Measurements from ENCODE around the gene FRAS1. TPM values are rescaled to one million over a fixed set of nuclear protein-coding genes. Genes with fewer than 3 reads are reported as not detected.

Gene FRAS1
- total RNA-seq, 2 donors from 2014 or later: 2.1 to 4.0 TPM

GRCh38 chr4:78318126-78318525 lies 261.0 kb downstream of the FRAS1 start:
- no peaks in the 10 kb centered on the region for H3K9me3 ChIP-seq
- H3K27me3 ChIP-seq: no peaks in the 10 kb centered on the region
- no peak overlapping the region for H3K9ac ChIP-seq (ENCODE audit: low read depth in 2 of 2, low read length in 2 of 2)
- no peaks in the 10 kb centered on the region for H3K36me3 ChIP-seq
- intact Hi-C loops (cut with DNase I): no loop called here
- DNase-seq: no peak
- H3K4me3 ChIP-seq: no peak overlapping the region
- no peak for TF ChIP-seq CTCF (IDR thresholded peaks at IDR 0.05)
- H3K4me1 ChIP-seq: no peaks in the 10 kb centered on the region
- H3K27ac ChIP-seq: no peak overlapping the region

- Histone ChIP-seq H3K4me1 (no peaks in the 10 kb centered on the region), H3K9me3 (no peaks in the 10 kb centered on the region), H3K27ac (no peak overlapping the region), H3K9ac (ENCODE audit: low read depth in 2 of 2, low read length in 2 of 2) (no peak overlapping the region), H3K27me3 (no peaks in the 10 kb centered on the region), H3K4me3 (no peak overlapping the region), H3K36me3 (no peaks in the 10 kb centered on the region)
- no peak for DNase-seq
- intact Hi-C loops (cut with DNase I): no loop called here
- no peak for TF ChIP-seq CTCF (IDR thresholded peaks at IDR 0.05)
Measured at GRCh38 chr4:78320349-78320935, 263.3 kb downstream of the FRAS1 start.

- intact Hi-C loops (cut with DNase I): no loop called here
- DNase-seq: no peak
- no peak overlapping the region for H3K4me3 ChIP-seq
- no peaks in the 10 kb centered on the region for H3K36me3 ChIP-seq
- no peak overlapping the region for H3K27ac ChIP-seq
- no peaks in the 10 kb centered on the region for H3K9me3 ChIP-seq
- no peaks in the 10 kb centered on the region for H3K27me3 ChIP-seq
- no peak for TF ChIP-seq CTCF (IDR thresholded peaks at IDR 0.05)
- no peaks in the 10 kb centered on the region for H3K4me1 ChIP-seq
- no peak overlapping the region for H3K9ac ChIP-seq (ENCODE audit: low read depth in 2 of 2, low read length in 2 of 2)
Measured at GRCh38 chr4:78322032-78322431, 264.9 kb downstream of the FRAS1 start.

- no peak overlapping the region for H3K4me3 ChIP-seq
- H3K27ac ChIP-seq: no peak overlapping the region
- no peak overlapping the region for H3K9ac ChIP-seq (ENCODE audit: low read depth in 2 of 2, low read length in 2 of 2)
- no peak for DNase-seq
- TF ChIP-seq CTCF (IDR thresholded peaks at IDR 0.05): no peak
- H3K36me3 ChIP-seq: no peaks in the 10 kb centered on the region
- H3K9me3 ChIP-seq: no peaks in the 10 kb centered on the region
- intact Hi-C loops (cut with DNase I): no loop called here
- H3K4me1 ChIP-seq: no peaks in the 10 kb centered on the region
- H3K27me3 ChIP-seq: no peaks in the 10 kb centered on the region
Measured at GRCh38 chr4:78323439-78323838, 266.3 kb downstream of the FRAS1 start.

- intact Hi-C loops (cut with DNase I): no loop called here
- Histone ChIP-seq H3K36me3 (no peaks in the 10 kb centered on the region), H3K27me3 (no peaks in the 10 kb centered on the region), H3K4me3 (no peak overlapping the region), H3K4me1 (no peaks in the 10 kb centered on the region), H3K9ac (ENCODE audit: low read depth in 2 of 2, low read length in 2 of 2) (no peak overlapping the region), H3K9me3 (no peaks in the 10 kb centered on the region), H3K27ac (no peak overlapping the region)
- DNase-seq: no peak
- no peak for TF ChIP-seq CTCF (IDR thresholded peaks at IDR 0.05)
Measured at GRCh38 chr4:78324625-78325024, 267.5 kb downstream of the FRAS1 start.
